ENCODE results near the gene SMOC1. TPM values are rescaled to one million over a fixed set of nuclear protein-coding genes. Genes with fewer than 3 reads are reported as not detected.

SMOC1 gene
- total RNA-seq, 1 donor from 2014 or later: 3.1 TPM

DNA sequence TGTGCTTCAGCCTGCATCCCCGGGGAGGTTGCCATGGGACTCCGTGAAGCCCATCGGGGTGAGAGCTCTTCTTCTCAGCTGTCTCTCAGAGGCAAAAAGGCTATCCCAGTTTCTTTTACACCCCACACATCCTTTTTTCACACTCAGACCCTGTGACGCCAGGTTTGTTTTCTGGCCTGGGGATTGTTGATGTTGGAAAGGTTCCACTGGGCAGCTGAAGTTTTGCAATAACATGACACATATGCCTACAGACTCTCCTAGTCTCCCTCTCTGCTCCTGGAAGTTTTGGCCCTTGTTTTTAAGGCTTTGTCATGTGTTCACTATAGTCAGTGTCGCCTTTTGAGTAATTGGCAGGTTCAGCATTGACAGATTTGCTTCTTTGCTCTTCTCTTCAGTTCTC lies 118.6 kb downstream of the SMOC1 start:
- no peak overlapping the region for H3K4me3 ChIP-seq (ENCODE audit: low read length in 3 of 3)
- H3K36me3 ChIP-seq (ENCODE audit: control insufficient read depth in 3 of 3, insufficient read depth in 3 of 3, low read length in 3 of 3): no peaks in the 10 kb centered on the region
- H3K27me3 ChIP-seq (ENCODE audit: control insufficient read depth in 3 of 3, insufficient read depth in 3 of 3, low read length in 3 of 3): no peaks in the 10 kb centered on the region
- no peak overlapping the region for H3K9ac ChIP-seq (ENCODE audit: low read depth in 1 of 3, low read length in 3 of 3)
- no peak overlapping the region for H3K27ac ChIP-seq (ENCODE audit: low read depth, low read length)
- H3K4me1 ChIP-seq (ENCODE audit: control insufficient read depth in 3 of 3, insufficient read depth in 3 of 3, low read length in 3 of 3): peaks cover 0 to 10% (median 0%) of the 10 kb centered on the region in 3 donors
- no peaks in the 10 kb centered on the region for H3K9me3 ChIP-seq (ENCODE audit: control insufficient read depth in 3 of 3, low read length in 3 of 3)

DNA sequence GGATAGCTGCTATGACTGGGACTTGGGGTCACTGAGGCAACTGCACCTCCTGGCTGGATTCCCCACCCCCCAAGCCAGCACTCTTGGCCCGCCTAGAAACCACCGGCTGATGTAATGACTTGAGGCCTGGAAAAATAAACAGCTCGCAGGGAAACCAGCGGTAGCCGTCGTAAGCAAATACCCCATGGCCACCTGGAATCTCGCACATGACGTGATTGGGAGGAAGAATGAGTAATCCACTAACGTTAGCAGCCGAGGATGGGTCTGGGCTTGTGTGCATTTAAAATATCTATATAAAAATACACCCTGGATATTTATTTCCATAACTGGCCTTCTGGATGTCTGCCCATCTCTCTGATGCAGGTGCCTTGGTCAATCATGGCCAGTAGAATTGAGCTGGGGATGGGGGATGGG lies 120.1 kb downstream of the SMOC1 start:
- H3K27ac ChIP-seq (ENCODE audit: low read depth, low read length): no peak overlapping the region
- peaks cover 0 to 10% (median 0%) of the 10 kb centered on the region in 3 donors for H3K4me1 ChIP-seq (ENCODE audit: control insufficient read depth in 3 of 3, insufficient read depth in 3 of 3, low read length in 3 of 3)
- H3K27me3 ChIP-seq (ENCODE audit: control insufficient read depth in 3 of 3, insufficient read depth in 3 of 3, low read length in 3 of 3): no peaks in the 10 kb centered on the region
- H3K36me3 ChIP-seq (ENCODE audit: control insufficient read depth in 3 of 3, insufficient read depth in 3 of 3, low read length in 3 of 3): no peaks in the 10 kb centered on the region
- no peak overlapping the region for H3K9ac ChIP-seq (ENCODE audit: low read depth in 1 of 3, low read length in 3 of 3)
- H3K4me3 ChIP-seq (ENCODE audit: low read length in 3 of 3): no peak overlapping the region
- H3K9me3 ChIP-seq (ENCODE audit: control insufficient read depth in 3 of 3, low read length in 3 of 3): no peaks in the 10 kb centered on the region

DNA sequence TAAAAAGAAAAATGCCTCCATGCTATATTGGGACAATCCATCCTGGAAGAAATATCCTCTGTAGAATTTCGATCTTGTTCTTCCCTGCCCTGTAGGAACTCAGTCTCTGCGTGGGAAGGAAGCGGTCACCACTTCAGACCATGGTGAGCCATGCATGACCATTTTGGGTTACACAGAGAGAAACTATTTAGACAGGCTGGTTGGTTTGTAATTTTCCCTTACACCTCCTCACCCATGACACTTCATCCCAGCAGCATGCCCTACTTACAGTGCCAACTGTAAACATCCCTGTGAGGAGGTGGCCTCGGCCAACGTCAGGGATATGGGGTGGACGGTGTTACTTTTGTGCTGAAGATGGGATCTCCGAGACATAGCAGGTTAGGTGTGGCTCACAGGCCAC lies 121.4 kb downstream of the SMOC1 start:
- no peaks in the 10 kb centered on the region for H3K27me3 ChIP-seq (ENCODE audit: control insufficient read depth in 3 of 3, insufficient read depth in 3 of 3, low read length in 3 of 3)
- H3K9ac ChIP-seq (ENCODE audit: low read depth in 1 of 3, low read length in 3 of 3): no peak overlapping the region

DNA sequence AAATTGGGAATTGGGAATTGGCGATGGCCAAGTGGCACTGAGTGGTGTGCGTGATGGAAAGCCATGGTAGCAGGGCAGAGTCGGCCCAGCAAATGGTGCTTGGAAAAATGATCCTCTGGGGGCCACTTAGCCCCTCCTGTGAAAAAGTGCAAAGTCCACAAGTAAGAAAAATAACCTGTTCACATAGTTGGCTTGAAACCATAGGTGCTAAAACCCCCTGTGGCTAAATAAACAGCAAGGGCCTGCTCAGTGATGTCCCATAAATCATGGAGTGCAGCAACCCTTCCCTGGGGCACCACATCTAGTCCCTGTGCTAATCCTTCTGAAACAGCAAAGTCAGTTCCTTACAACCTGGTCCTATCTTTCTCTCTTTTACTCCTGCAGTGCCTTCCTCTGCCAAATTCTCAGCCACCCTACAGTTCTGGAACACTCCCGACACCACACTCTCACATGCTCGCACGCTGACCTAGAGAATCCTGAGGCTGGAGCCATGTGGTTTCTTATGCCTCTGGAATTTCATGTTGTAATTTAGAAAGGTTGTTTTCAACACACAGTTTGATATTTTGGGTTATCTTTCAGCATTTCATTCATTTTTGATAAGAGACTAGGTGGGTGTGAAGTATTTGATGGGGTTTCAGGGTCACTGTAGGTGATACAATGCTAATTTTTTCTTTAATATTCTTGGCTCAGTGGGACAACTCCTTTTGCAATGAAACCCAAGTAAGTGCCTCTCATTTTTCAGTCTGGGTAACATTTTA lies 123.6 kb downstream of the SMOC1 start:
- Histone ChIP-seq H3K9me3 (ENCODE audit: control insufficient read depth in 3 of 3, low read length in 3 of 3) (no peaks in the 10 kb centered on the region), H3K4me3 (ENCODE audit: low read length in 3 of 3) (no peak overlapping the region), H3K27me3 (ENCODE audit: control insufficient read depth in 3 of 3, insufficient read depth in 3 of 3, low read length in 3 of 3) (no peaks in the 10 kb centered on the region)

More for the DNA sequence above, 121.4 kb downstream of the SMOC1 start:
- Histone ChIP-seq H3K9me3 (ENCODE audit: control insufficient read depth in 3 of 3, low read length in 3 of 3) (no peaks in the 10 kb centered on the region), H3K27ac (ENCODE audit: low read depth, low read length) (no peak overlapping the region), H3K4me3 (ENCODE audit: low read length in 3 of 3) (no peak overlapping the region), H3K36me3 (ENCODE audit: control insufficient read depth in 3 of 3, insufficient read depth in 3 of 3, low read length in 3 of 3) (no peaks in the 10 kb centered on the region), H3K4me1 (ENCODE audit: control insufficient read depth in 3 of 3, insufficient read depth in 3 of 3, low read length in 3 of 3) (peaks cover 0 to 10% (median 0%) of the 10 kb centered on the region in 3 donors)

DNA sequence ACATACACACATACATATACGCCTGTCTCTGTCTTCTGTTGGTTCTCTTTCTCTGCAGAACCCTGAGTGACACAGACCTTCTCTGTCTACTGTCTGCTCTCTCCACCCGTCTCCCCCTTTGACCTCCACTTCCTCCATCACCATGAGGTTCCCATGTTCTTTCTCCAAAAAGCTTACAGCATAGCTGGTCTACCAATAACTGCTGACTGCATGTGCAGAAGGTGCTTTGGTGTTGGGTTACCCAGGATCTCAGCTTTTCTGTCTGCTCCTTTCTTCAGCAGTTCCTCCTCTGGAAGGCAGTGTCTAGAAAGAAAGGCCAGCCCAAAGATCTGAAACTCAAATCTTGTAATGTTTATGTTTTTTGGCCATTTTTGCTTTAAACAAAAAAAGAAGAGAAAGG lies 125.6 kb downstream of the SMOC1 start:
- Histone ChIP-seq H3K4me1 (ENCODE audit: control insufficient read depth in 3 of 3, insufficient read depth in 3 of 3, low read length in 3 of 3) (no peaks in the 10 kb centered on the region), H3K9ac (ENCODE audit: low read depth in 1 of 3, low read length in 3 of 3) (no peak overlapping the region), H3K27ac (ENCODE audit: low read depth, low read length) (no peak overlapping the region), H3K36me3 (ENCODE audit: control insufficient read depth in 3 of 3, insufficient read depth in 3 of 3, low read length in 3 of 3) (no peaks in the 10 kb centered on the region), H3K9me3 (ENCODE audit: control insufficient read depth in 3 of 3, low read length in 3 of 3) (no peaks in the 10 kb centered on the region), H3K27me3 (ENCODE audit: control insufficient read depth in 3 of 3, insufficient read depth in 3 of 3, low read length in 3 of 3) (no peaks in the 10 kb centered on the region), H3K4me3 (ENCODE audit: low read length in 3 of 3) (no peak overlapping the region)

More for the DNA sequence above, 123.6 kb downstream of the SMOC1 start:
- no peak overlapping the region for H3K27ac ChIP-seq (ENCODE audit: low read depth, low read length)
- H3K4me1 ChIP-seq (ENCODE audit: control insufficient read depth in 3 of 3, insufficient read depth in 3 of 3, low read length in 3 of 3): peaks cover 0 to 9% (median 0%) of the 10 kb centered on the region in 3 donors
- no peak overlapping the region for H3K9ac ChIP-seq (ENCODE audit: low read depth in 1 of 3, low read length in 3 of 3)
- H3K36me3 ChIP-seq (ENCODE audit: control insufficient read depth in 3 of 3, insufficient read depth in 3 of 3, low read length in 3 of 3): no peaks in the 10 kb centered on the region

DNA sequence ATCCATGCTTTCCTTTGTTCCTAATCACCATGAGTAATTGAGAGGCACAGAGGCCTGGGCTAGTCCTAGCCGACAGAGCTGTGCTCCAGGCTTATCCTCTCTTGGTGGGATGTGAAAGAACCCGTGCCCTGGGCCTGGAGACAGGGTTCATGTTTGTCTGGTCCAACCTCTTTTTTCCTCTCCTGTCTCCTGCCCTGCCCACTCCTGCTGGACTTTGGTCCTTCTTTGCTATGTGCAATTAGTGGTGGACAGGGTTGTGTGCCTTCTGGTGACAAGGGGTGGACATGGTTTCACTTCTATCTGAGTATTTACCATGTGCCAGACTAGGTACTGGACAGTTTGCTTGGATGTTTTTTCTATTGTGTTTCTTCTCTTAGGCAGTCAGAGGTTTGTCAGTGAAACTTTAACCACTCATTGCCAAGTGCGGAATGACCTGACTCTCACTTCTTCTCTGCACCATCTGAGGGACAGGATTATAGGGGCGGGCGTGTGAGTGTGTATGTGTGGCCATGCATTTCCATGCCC lies 126.1 kb downstream of the SMOC1 start:
- H3K9me3 ChIP-seq (ENCODE audit: control insufficient read depth in 3 of 3, low read length in 3 of 3): no peaks in the 10 kb centered on the region
- no peak overlapping the region for H3K9ac ChIP-seq (ENCODE audit: low read depth in 1 of 3, low read length in 3 of 3)
- H3K4me3 ChIP-seq (ENCODE audit: low read length in 3 of 3): no peak overlapping the region
- no peak overlapping the region for H3K27ac ChIP-seq (ENCODE audit: low read depth, low read length)
- no peaks in the 10 kb centered on the region for H3K36me3 ChIP-seq (ENCODE audit: control insufficient read depth in 3 of 3, insufficient read depth in 3 of 3, low read length in 3 of 3)
- no peaks in the 10 kb centered on the region for H3K27me3 ChIP-seq (ENCODE audit: control insufficient read depth in 3 of 3, insufficient read depth in 3 of 3, low read length in 3 of 3)
- H3K4me1 ChIP-seq (ENCODE audit: control insufficient read depth in 3 of 3, insufficient read depth in 3 of 3, low read length in 3 of 3): no peaks in the 10 kb centered on the region

DNA sequence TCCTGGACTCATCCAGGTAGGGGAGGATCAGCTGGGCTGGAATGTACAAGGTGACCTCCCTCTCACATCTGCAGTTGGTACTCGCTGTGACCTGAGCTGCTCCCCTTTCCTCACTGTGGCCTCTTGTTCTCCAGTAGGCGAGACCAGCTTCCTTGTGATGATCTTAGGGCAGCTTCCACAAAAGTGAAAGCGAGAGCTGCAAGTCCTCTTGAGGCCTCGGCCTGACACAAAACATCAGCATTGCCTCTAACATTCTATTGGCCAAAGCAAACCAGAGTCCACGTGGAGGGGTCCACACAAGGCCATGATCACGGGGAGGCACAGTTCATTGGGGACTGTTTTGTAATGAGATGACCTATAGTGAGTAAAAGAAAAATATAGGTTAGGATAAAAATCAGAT lies 127.5 kb downstream of the SMOC1 start:
- no peak overlapping the region for H3K4me3 ChIP-seq (ENCODE audit: low read length in 3 of 3)
- peaks cover 0 to 5% (median 0%) of the 10 kb centered on the region in 3 donors for H3K36me3 ChIP-seq (ENCODE audit: control insufficient read depth in 3 of 3, insufficient read depth in 3 of 3, low read length in 3 of 3)
- H3K4me1 ChIP-seq (ENCODE audit: control insufficient read depth in 3 of 3, insufficient read depth in 3 of 3, low read length in 3 of 3): no peaks in the 10 kb centered on the region
- no peak overlapping the region for H3K27ac ChIP-seq (ENCODE audit: low read depth, low read length)
- H3K27me3 ChIP-seq (ENCODE audit: control insufficient read depth in 3 of 3, insufficient read depth in 3 of 3, low read length in 3 of 3): no peaks in the 10 kb centered on the region
- H3K9me3 ChIP-seq (ENCODE audit: control insufficient read depth in 3 of 3, low read length in 3 of 3): no peaks in the 10 kb centered on the region
- no peak overlapping the region for H3K9ac ChIP-seq (ENCODE audit: low read depth in 1 of 3, low read length in 3 of 3)

DNA sequence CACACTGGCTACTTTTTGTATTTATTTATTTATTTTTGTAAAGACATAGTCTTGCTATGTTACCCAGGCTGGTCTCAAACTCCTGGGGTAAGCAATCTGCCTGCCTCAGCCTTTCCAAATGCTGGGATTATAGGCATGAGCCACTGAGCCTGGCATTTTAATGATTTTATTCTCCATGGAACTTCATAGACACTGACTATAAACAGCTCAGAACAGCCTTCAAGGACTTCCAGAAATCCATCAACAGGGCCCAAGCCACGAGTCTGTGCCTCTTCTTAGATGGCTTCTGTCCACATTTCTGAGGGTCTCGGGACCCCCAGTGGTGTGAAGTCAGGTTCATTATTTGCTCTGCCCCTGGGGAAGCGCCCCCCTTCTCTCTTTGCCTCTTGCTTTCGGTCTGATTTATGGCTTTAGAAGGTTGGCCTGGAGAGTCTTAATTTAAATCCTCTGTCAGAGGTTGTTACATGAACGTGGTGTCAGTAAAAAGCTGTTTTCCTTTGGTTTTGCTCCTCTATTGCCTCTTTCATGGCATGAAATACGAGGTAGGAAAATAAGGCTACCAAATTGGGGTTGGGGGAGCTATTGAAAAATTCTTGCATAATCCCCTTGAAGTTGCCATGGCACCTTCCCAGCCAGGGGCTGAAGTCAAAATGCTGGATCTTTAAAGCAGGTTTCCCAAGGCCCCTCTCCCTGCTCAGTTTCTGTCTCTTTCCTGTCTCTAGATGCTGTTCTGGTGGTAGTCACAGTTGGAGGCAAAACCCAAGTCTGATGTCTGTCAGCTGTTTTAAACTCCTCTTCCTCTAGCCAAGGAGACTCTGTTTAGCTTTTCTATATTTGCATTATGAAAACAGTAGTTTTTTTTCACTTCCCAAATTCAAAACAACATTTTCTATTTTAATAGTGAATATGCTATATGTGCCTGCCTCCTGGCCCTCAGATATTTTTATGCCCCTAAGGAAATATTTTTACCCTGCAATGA lies 129.4 kb downstream of the SMOC1 start:
- Histone ChIP-seq H3K27me3 (ENCODE audit: control insufficient read depth in 3 of 3, insufficient read depth in 3 of 3, low read length in 3 of 3) (no peaks in the 10 kb centered on the region), H3K27ac (ENCODE audit: low read depth, low read length) (no peak overlapping the region), H3K4me1 (ENCODE audit: control insufficient read depth in 3 of 3, insufficient read depth in 3 of 3, low read length in 3 of 3) (no peaks in the 10 kb centered on the region), H3K9me3 (ENCODE audit: control insufficient read depth in 3 of 3, low read length in 3 of 3) (no peaks in the 10 kb centered on the region), H3K36me3 (ENCODE audit: control insufficient read depth in 3 of 3, insufficient read depth in 3 of 3, low read length in 3 of 3) (peaks cover 0 to 5% (median 0%) of the 10 kb centered on the region in 3 donors), H3K9ac (ENCODE audit: low read depth in 1 of 3, low read length in 3 of 3) (no peak overlapping the region), H3K4me3 (ENCODE audit: low read length in 3 of 3) (no peak overlapping the region)

DNA sequence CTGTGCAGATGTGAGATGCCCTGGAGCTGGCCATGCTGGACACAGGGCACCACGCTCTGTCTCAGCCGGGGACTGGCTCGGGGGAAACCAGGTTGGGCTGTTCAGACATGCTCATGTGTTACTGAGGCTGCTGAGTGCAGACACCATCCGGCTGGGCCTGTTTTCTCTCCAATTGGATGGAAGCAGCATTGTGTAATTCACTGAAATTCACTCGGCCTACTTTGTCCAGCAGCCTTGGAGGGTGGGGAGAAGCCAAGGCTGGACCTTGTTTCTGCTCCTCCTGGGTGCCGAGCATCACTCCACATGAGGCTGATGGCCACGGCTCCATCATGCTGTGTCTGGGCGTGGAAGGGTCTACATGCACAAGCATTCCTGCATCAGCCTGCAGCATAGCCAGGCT lies 130.7 kb downstream of the SMOC1 start:
- no peaks in the 10 kb centered on the region for H3K9me3 ChIP-seq (ENCODE audit: control insufficient read depth in 3 of 3, low read length in 3 of 3)
- H3K9ac ChIP-seq (ENCODE audit: low read depth in 1 of 3, low read length in 3 of 3): no peak overlapping the region
- H3K27me3 ChIP-seq (ENCODE audit: control insufficient read depth in 3 of 3, insufficient read depth in 3 of 3, low read length in 3 of 3): no peaks in the 10 kb centered on the region
- no peaks in the 10 kb centered on the region for H3K4me1 ChIP-seq (ENCODE audit: control insufficient read depth in 3 of 3, insufficient read depth in 3 of 3, low read length in 3 of 3)
- no peak overlapping the region for H3K4me3 ChIP-seq (ENCODE audit: low read length in 3 of 3)
- peaks cover 0 to 5% (median 0%) of the 10 kb centered on the region in 3 donors for H3K36me3 ChIP-seq (ENCODE audit: control insufficient read depth in 3 of 3, insufficient read depth in 3 of 3, low read length in 3 of 3)
- H3K27ac ChIP-seq (ENCODE audit: low read depth, low read length): no peak overlapping the region

Measured in skeletal muscle tissue (tissue), 4 donors.